ENCODE data around the gene NBAS.

Gene NBAS

GRCh38 chr2:15133461-15133860 is 427.7 kb downstream of the NBAS start:
- Histone ChIP-seq H3K9me3 (ENCODE audit: control insufficient read depth, insufficient read depth, low read length) (no peaks in the 10 kb centered on the region), H3K27ac (ENCODE audit: low read depth, low read length) (no peak overlapping the region), H3K36me3 (ENCODE audit: control insufficient read depth, insufficient read depth, low read length) (no peaks in the 10 kb centered on the region), H3K4me3 (ENCODE audit: low read depth, low read length) (no peak overlapping the region), H3K27me3 (ENCODE audit: control insufficient read depth, insufficient read depth, low read length) (no peaks in the 10 kb centered on the region), H3K4me1 (ENCODE audit: control insufficient read depth, insufficient read depth, low read length) (no peaks in the 10 kb centered on the region), H3K9ac (ENCODE audit: low read depth, low read length) (no peak overlapping the region)

- Histone ChIP-seq H3K27ac (ENCODE audit: low read depth, low read length) (no peak overlapping the region), H3K9ac (ENCODE audit: low read depth, low read length) (no peak overlapping the region), H3K4me1 (ENCODE audit: control insufficient read depth, insufficient read depth, low read length) (no peaks in the 10 kb centered on the region), H3K27me3 (ENCODE audit: control insufficient read depth, insufficient read depth, low read length) (no peaks in the 10 kb centered on the region), H3K4me3 (ENCODE audit: low read depth, low read length) (no peak overlapping the region), H3K9me3 (ENCODE audit: control insufficient read depth, insufficient read depth, low read length) (no peaks in the 10 kb centered on the region), H3K36me3 (ENCODE audit: control insufficient read depth, insufficient read depth, low read length) (no peaks in the 10 kb centered on the region)
These were observed 432.3 kb downstream of the NBAS start for GRCh38 chr2:15128846-15129245.

- Histone ChIP-seq H3K9ac (ENCODE audit: low read depth, low read length) (no peak overlapping the region), H3K27me3 (ENCODE audit: control insufficient read depth, insufficient read depth, low read length) (no peaks in the 10 kb centered on the region), H3K4me3 (ENCODE audit: low read depth, low read length) (no peak overlapping the region), H3K36me3 (ENCODE audit: control insufficient read depth, insufficient read depth, low read length) (no peaks in the 10 kb centered on the region), H3K27ac (ENCODE audit: low read depth, low read length) (no peak overlapping the region), H3K4me1 (ENCODE audit: control insufficient read depth, insufficient read depth, low read length) (no peaks in the 10 kb centered on the region), H3K9me3 (ENCODE audit: control insufficient read depth, insufficient read depth, low read length) (0 out of 2 replicates have a peak, but pooled peaks cover under 1% of the 10 kb centered on the region)
These were observed 433.3 kb downstream of the NBAS start for GRCh38 chr2:15127876-15128275.

- Histone ChIP-seq H3K9ac (ENCODE audit: low read depth, low read length) (no peak overlapping the region), H3K27me3 (ENCODE audit: control insufficient read depth, insufficient read depth, low read length) (no peaks in the 10 kb centered on the region), H3K4me1 (ENCODE audit: control insufficient read depth, insufficient read depth, low read length) (no peaks in the 10 kb centered on the region), H3K27ac (ENCODE audit: low read depth, low read length) (no peak overlapping the region), H3K36me3 (ENCODE audit: control insufficient read depth, insufficient read depth, low read length) (no peaks in the 10 kb centered on the region), H3K4me3 (ENCODE audit: low read depth, low read length) (no peak overlapping the region), H3K9me3 (ENCODE audit: control insufficient read depth, insufficient read depth, low read length) (0 out of 2 replicates have a peak, but pooled peaks cover 2% of the 10 kb centered on the region)
These were observed 433.8 kb downstream of the NBAS start for GRCh38 chr2:15127301-15127700.

- H3K9ac ChIP-seq (ENCODE audit: low read depth, low read length), result no peak overlapping the region
- H3K4me1 ChIP-seq (ENCODE audit: control insufficient read depth, insufficient read depth, low read length), result no peaks in the 10 kb centered on the region
- H3K9me3 ChIP-seq (ENCODE audit: control insufficient read depth, insufficient read depth, low read length), result 0 out of 2 replicates have a peak, but pooled peaks cover 2% of the 10 kb centered on the region
- no peaks in the 10 kb centered on the region for H3K27me3 ChIP-seq (ENCODE audit: control insufficient read depth, insufficient read depth, low read length)
- no peak overlapping the region for H3K4me3 ChIP-seq (ENCODE audit: low read depth, low read length)
- no peak overlapping the region for H3K27ac ChIP-seq (ENCODE audit: low read depth, low read length)
- H3K36me3 ChIP-seq (ENCODE audit: control insufficient read depth, insufficient read depth, low read length), result no peaks in the 10 kb centered on the region
These were observed 434.8 kb downstream of the NBAS start for GRCh38 chr2:15126373-15126772.

GRCh38 chr2:15122915-15123314 is 438.2 kb downstream of the NBAS start:
- Histone ChIP-seq H3K36me3 (ENCODE audit: control insufficient read depth, insufficient read depth, low read length) (no peaks in the 10 kb centered on the region), H3K27me3 (ENCODE audit: control insufficient read depth, insufficient read depth, low read length) (no peaks in the 10 kb centered on the region), H3K9ac (ENCODE audit: low read depth, low read length) (no peak overlapping the region), H3K27ac (ENCODE audit: low read depth, low read length) (no peak overlapping the region), H3K9me3 (ENCODE audit: control insufficient read depth, insufficient read depth, low read length) (0 out of 2 replicates have a peak, but pooled peaks cover 2% of the 10 kb centered on the region), H3K4me1 (ENCODE audit: control insufficient read depth, insufficient read depth, low read length) (peaks cover 16% of the 10 kb centered on the region), H3K4me3 (ENCODE audit: low read depth, low read length) (no peak overlapping the region)

GRCh38 chr2:15120631-15121030 is 440.5 kb downstream of the NBAS start:
- Histone ChIP-seq H3K9ac (ENCODE audit: low read depth, low read length) (no peak overlapping the region), H3K27me3 (ENCODE audit: control insufficient read depth, insufficient read depth, low read length) (no peaks in the 10 kb centered on the region)

GRCh38 chr2:15119722-15120175 is 441.4 kb downstream of the NBAS start:
- Histone ChIP-seq H3K27me3 (ENCODE audit: control insufficient read depth, insufficient read depth, low read length) (no peaks in the 10 kb centered on the region), H3K9ac (ENCODE audit: low read depth, low read length) (no peak overlapping the region), H3K4me3 (ENCODE audit: low read depth, low read length) (no peak overlapping the region), H3K36me3 (ENCODE audit: control insufficient read depth, insufficient read depth, low read length) (no peaks in the 10 kb centered on the region), H3K27ac (ENCODE audit: low read depth, low read length) (peak overlapping the region; percentile 48), H3K9me3 (ENCODE audit: control insufficient read depth, insufficient read depth, low read length) (0 out of 2 replicates have a peak, but pooled peaks cover 2% of the 10 kb centered on the region), H3K4me1 (ENCODE audit: control insufficient read depth, insufficient read depth, low read length) (peaks cover 16% of the 10 kb centered on the region)

More at GRCh38 chr2:15120631-15121030, 440.5 kb downstream of the NBAS start:
- Histone ChIP-seq H3K4me1 (ENCODE audit: control insufficient read depth, insufficient read depth, low read length) (peaks cover 16% of the 10 kb centered on the region), H3K9me3 (ENCODE audit: control insufficient read depth, insufficient read depth, low read length) (0 out of 2 replicates have a peak, but pooled peaks cover 2% of the 10 kb centered on the region), H3K27ac (ENCODE audit: low read depth, low read length) (no peak overlapping the region), H3K36me3 (ENCODE audit: control insufficient read depth, insufficient read depth, low read length) (no peaks in the 10 kb centered on the region), H3K4me3 (ENCODE audit: low read depth, low read length) (no peak overlapping the region)

- Histone ChIP-seq H3K4me3 (ENCODE audit: low read depth, low read length) (no peak overlapping the region), H3K4me1 (ENCODE audit: control insufficient read depth, insufficient read depth, low read length) (peaks cover 16% of the 10 kb centered on the region), H3K27ac (ENCODE audit: low read depth, low read length) (no peak overlapping the region), H3K9ac (ENCODE audit: low read depth, low read length) (no peak overlapping the region), H3K27me3 (ENCODE audit: control insufficient read depth, insufficient read depth, low read length) (no peaks in the 10 kb centered on the region), H3K9me3 (ENCODE audit: control insufficient read depth, insufficient read depth, low read length) (peaks cover 6% of the 10 kb centered on the region; the same call in 1 of the 2 replicates), H3K36me3 (ENCODE audit: control insufficient read depth, insufficient read depth, low read length) (no peaks in the 10 kb centered on the region)
These were observed 443.6 kb downstream of the NBAS start for GRCh38 chr2:15117409-15118050.
